ENCODE results near the gene WNT11. TPM values are rescaled to one million over a fixed set of nuclear protein-coding genes. Genes with fewer than 3 reads are reported as not detected.

WNT11 gene
- total RNA-seq, 3 donors from 2014 or later: 0.26 TPM; not detected in 2

DNA sequence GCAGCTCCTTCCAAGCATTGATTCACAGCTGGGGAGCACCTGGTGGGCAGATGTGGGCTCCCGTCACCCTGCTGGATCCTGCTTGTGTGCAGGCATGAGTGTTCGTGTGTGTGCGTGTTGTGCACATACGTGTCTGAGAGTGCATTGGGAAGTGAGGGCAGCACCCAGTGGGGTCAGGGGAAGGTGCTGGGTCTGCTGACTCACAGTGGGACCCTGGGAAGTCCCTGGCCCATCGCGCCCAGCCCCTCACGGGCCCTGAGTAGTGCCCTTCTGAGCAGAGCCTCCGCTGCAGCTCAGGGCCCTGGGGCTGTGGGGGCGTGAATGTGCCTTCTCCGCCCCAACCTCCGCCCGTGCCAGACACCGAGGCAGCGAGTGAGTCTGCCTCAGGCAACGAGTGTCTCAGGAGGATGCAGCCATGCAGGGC is 36.8 kb downstream of the WNT11 start:
- no peaks in the 10 kb centered on the region for H3K27me3 Mint-ChIP-seq (ENCODE audit: low read depth)
- ATAC-seq (no peak), DNase-seq (no peak)
- H3K36me3 Mint-ChIP-seq (ENCODE audit: insufficient read depth): no peaks in the 10 kb centered on the region
- H3K4me1 Mint-ChIP-seq (ENCODE audit: low read depth): no peaks in the 10 kb centered on the region
- no peak overlapping the region for H3K4me3 Mint-ChIP-seq
- no peaks in the 10 kb centered on the region for H3K9me3 Mint-ChIP-seq

GRCh38 chr11:76167590-76167989 is 38.7 kb downstream of the WNT11 start:
- no peak for ATAC-seq
- Mint-ChIP-seq H3K9me3 (no peaks in the 10 kb centered on the region), H3K36me3 (ENCODE audit: insufficient read depth) (no peaks in the 10 kb centered on the region), H3K27me3 (ENCODE audit: low read depth) (peaks cover 2% of the 10 kb centered on the region), H3K4me3 (no peak overlapping the region), H3K4me1 (ENCODE audit: low read depth) (no peaks in the 10 kb centered on the region)
- no peak for DNase-seq

GRCh38 chr11:76166314-76166713 is 40.0 kb downstream of the WNT11 start:
- no peaks in the 10 kb centered on the region for H3K4me1 Mint-ChIP-seq (ENCODE audit: low read depth)
- no peaks in the 10 kb centered on the region for H3K9me3 Mint-ChIP-seq
- H3K4me3 Mint-ChIP-seq: no peak overlapping the region
- no peak for DNase-seq
- peak; percentile 69 to 73 for ATAC-seq
- no peaks in the 10 kb centered on the region for H3K36me3 Mint-ChIP-seq (ENCODE audit: insufficient read depth)
- H3K27me3 Mint-ChIP-seq (ENCODE audit: low read depth): peaks cover 2% of the 10 kb centered on the region

DNA sequence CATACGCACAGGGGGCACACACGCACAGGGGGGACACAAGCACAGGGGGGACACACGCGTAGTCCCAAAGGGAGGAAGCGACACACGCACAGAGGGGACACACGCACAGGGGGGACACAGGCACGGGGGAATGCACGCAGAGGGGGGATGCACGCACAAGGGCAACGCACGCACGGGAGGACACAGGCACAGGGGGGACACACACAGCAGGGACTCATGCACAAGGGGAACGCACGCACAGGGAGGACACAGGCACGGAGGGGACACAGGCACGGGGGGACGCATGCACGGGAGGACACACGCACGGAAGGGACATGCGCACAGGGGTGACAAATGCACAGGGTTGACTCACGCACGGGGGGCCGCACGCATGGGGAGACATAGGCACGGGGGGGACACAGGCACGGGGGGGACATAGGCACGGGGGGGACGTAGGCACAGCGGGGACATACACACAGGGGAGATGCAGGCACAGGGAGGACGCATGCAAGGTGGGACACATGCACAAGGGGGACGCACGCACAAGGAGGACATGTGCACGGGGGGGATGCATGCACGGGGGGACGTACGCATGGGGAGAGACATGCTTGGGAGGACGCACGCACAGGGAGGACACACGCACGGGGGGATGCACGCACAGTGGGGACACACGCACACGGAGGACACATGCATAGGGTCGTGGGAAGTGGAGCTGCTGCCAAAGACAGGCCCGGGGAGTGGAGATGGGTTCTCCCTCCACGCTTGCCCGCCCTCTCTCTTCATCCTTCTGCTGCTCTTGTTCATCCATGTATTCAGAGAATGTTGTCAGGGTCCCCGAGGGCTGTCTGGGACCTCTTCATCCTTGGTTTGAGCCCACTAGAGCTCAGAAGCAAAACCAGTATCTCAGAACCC is 41.2 kb downstream of the WNT11 start:
- Mint-ChIP-seq H3K4me3 (no peak overlapping the region), H3K9me3 (no peaks in the 10 kb centered on the region), H3K36me3 (ENCODE audit: insufficient read depth) (no peaks in the 10 kb centered on the region), H3K4me1 (ENCODE audit: low read depth) (no peaks in the 10 kb centered on the region), H3K27me3 (ENCODE audit: low read depth) (peaks cover 2% of the 10 kb centered on the region)
- DNase-seq (no peak), ATAC-seq (no peak)

DNA sequence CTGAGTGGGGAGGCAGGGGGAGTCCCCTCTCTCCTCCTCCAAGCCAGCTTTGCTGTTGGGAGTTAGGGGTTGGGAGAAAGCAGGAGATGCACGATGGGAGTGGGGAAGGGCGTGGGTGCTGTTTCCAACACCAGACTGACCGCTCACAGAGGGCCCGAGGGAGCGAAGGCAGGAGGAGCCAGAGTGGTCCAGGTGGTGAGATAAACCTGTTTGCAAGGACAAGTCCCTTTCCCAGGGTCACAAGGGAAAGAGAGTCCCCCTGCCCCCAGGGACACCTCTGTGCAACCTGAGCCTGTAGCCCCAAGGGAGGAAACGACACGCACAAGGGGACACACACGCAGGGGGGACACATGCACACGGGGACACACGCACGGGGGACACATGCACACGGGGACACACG is 42.2 kb downstream of the WNT11 start:
- Mint-ChIP-seq H3K9me3 (no peaks in the 10 kb centered on the region), H3K27me3 (ENCODE audit: low read depth) (peaks cover 2% of the 10 kb centered on the region)
- DNase-seq: no peak

DNA sequence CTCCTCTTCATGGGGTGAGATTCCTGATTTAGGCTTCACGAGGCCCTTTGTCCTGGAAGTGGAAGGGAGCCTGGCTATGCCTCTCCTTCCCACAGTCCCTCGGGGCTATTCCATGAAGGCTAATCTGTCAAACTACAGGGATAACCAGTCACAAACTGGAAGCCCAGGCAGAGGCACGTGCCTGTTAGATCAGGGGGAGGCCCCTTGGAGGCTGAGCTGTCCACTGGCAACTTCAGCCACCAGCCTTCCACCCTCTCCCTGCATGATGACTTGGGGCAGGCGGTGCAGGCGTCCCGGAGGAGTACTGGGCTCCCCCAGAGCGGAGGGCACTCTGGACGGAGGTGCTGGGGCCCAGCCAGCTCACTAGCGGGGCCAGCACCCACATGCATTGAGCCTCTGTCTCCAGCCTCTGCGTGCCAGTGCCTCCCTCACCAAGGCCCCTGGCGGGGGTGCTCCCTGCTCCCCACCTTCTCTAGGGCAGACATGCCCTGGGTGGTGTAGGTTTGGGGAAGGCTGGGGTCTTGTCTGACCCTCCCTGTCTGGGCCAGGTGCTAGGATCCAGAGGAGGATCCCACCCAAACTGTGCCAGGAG is 42.9 kb downstream of the WNT11 start:
- ATAC-seq (no peak), DNase-seq (no peak)
- Mint-ChIP-seq H3K4me3 (no peak overlapping the region), H3K36me3 (ENCODE audit: insufficient read depth) (no peaks in the 10 kb centered on the region), H3K4me1 (ENCODE audit: low read depth) (no peaks in the 10 kb centered on the region), H3K9me3 (no peaks in the 10 kb centered on the region), H3K27me3 (ENCODE audit: low read depth) (peaks cover 2% of the 10 kb centered on the region)

More for the DNA sequence above, 42.2 kb downstream of the WNT11 start:
- Mint-ChIP-seq H3K36me3 (ENCODE audit: insufficient read depth) (no peaks in the 10 kb centered on the region), H3K4me1 (ENCODE audit: low read depth) (no peaks in the 10 kb centered on the region), H3K4me3 (no peak overlapping the region)
- no peak for ATAC-seq

DNA sequence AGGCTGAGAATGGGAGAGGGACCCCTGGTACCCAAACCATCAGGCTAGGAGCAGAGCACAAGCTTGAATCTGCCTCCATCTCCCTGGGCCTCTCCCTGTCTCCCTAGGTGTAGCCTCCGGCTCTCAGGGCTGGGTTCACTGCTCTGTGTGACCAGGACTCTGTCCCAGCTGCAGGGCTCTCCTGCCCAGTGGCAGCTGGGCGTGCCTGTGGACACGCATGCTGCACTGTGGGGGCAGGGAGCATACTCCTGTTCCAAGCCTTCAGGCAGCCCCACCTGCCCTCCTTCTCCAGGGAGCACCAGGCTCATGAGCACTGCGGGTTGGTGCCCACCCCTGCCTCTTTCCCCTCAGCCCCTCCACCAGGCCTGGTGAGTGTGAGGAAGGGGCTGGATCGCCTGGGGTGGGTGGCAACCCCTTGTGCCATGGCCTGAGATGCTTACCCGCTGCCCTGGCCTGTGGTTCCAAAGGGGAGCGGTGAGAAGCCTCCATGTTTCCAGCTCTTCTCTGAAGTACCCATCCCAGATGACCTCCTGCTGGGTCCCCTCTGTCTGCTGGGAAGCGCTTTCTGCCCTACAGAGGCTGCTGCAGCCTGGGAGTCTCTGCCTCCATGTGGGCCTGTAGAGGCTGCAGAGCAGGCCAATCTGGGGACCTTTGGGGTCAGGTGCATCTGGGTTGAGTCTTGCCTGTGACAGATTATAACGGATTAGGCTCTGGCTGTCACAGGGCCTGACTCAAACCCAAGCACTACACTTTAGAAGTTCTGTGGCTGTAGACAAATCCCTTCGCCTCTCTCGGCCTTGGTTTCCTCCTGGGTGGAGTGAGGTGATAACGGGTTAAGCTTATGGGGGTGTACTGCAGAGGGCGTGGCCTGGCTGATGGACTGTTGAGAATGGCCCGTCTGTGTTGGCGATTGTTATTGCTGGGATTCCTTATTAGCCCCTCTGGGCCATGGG is 43.7 kb downstream of the WNT11 start:
- Mint-ChIP-seq H3K4me1 (ENCODE audit: low read depth) (no peaks in the 10 kb centered on the region), H3K27me3 (ENCODE audit: low read depth) (peaks cover 2% of the 10 kb centered on the region), H3K4me3 (no peak overlapping the region), H3K36me3 (ENCODE audit: insufficient read depth) (no peaks in the 10 kb centered on the region), H3K9me3 (no peaks in the 10 kb centered on the region)
- ATAC-seq (no peak), DNase-seq (no peak)

GRCh38 chr11:76161261-76161961 is 44.9 kb downstream of the WNT11 start:
- DNase-seq (no peak), ATAC-seq (no peak)
- Mint-ChIP-seq H3K27me3 (ENCODE audit: low read depth) (peaks cover 2% of the 10 kb centered on the region), H3K4me1 (ENCODE audit: low read depth) (no peaks in the 10 kb centered on the region), H3K9me3 (no peaks in the 10 kb centered on the region), H3K4me3 (no peak overlapping the region), H3K36me3 (ENCODE audit: insufficient read depth) (no peaks in the 10 kb centered on the region)

- ATAC-seq: no peak
- H3K36me3 Mint-ChIP-seq (ENCODE audit: insufficient read depth): no peaks in the 10 kb centered on the region
- H3K4me1 Mint-ChIP-seq (ENCODE audit: low read depth): no peaks in the 10 kb centered on the region
Observed at GRCh38 chr11:76160856-76161255, 45.4 kb downstream of the WNT11 start.

GRCh38 chr11:76159983-76160661 is 46.2 kb downstream of the WNT11 start:
- H3K9me3 Mint-ChIP-seq: no peaks in the 10 kb centered on the region
- H3K4me3 Mint-ChIP-seq: no peak overlapping the region

More at GRCh38 chr11:76160856-76161255, 45.4 kb downstream of the WNT11 start:
- Mint-ChIP-seq H3K9me3 (no peaks in the 10 kb centered on the region), H3K4me3 (no peak overlapping the region), H3K27me3 (ENCODE audit: low read depth) (peaks cover 2% of the 10 kb centered on the region)
- no peak for DNase-seq

GRCh38 chr11:76159303-76159937 is 46.9 kb downstream of the WNT11 start:
- Mint-ChIP-seq H3K9me3 (no peaks in the 10 kb centered on the region), H3K4me3 (no peak overlapping the region), H3K36me3 (ENCODE audit: insufficient read depth) (no peaks in the 10 kb centered on the region), H3K27me3 (ENCODE audit: low read depth) (peaks cover 2% of the 10 kb centered on the region), H3K4me1 (ENCODE audit: low read depth) (no peaks in the 10 kb centered on the region)
- no peak for DNase-seq
- no peak for ATAC-seq

More at GRCh38 chr11:76159983-76160661, 46.2 kb downstream of the WNT11 start:
- Mint-ChIP-seq H3K27me3 (ENCODE audit: low read depth) (peaks cover 2% of the 10 kb centered on the region), H3K4me1 (ENCODE audit: low read depth) (no peaks in the 10 kb centered on the region), H3K36me3 (ENCODE audit: insufficient read depth) (no peaks in the 10 kb centered on the region)
- ATAC-seq (no peak), DNase-seq (no peak)

- H3K36me3 Mint-ChIP-seq (ENCODE audit: insufficient read depth): no peaks in the 10 kb centered on the region
- peaks cover 2% of the 10 kb centered on the region for H3K27me3 Mint-ChIP-seq (ENCODE audit: low read depth)
- no peak overlapping the region for H3K4me3 Mint-ChIP-seq
- DNase-seq (no peak), ATAC-seq (no peak)
- peaks cover under 1% of the 10 kb centered on the region for H3K4me1 Mint-ChIP-seq (ENCODE audit: low read depth)
- no peaks in the 10 kb centered on the region for H3K9me3 Mint-ChIP-seq
Observed at GRCh38 chr11:76158394-76159302, 47.7 kb downstream of the WNT11 start.

Measured in activated T-cell treated with anti-CD3 and anti-CD28 coated beads, Interleukin-2, amount 50 U/mL, for 4 hours (primary cell).